Measurements from ENCODE around the gene PROB1. TPM values are rescaled to one million over a fixed set of nuclear protein-coding genes. Genes with fewer than 3 reads are reported as not detected.

PROB1 gene
- total RNA-seq, 1 experiment from 2014 or later = 2.3 TPM

DNA sequence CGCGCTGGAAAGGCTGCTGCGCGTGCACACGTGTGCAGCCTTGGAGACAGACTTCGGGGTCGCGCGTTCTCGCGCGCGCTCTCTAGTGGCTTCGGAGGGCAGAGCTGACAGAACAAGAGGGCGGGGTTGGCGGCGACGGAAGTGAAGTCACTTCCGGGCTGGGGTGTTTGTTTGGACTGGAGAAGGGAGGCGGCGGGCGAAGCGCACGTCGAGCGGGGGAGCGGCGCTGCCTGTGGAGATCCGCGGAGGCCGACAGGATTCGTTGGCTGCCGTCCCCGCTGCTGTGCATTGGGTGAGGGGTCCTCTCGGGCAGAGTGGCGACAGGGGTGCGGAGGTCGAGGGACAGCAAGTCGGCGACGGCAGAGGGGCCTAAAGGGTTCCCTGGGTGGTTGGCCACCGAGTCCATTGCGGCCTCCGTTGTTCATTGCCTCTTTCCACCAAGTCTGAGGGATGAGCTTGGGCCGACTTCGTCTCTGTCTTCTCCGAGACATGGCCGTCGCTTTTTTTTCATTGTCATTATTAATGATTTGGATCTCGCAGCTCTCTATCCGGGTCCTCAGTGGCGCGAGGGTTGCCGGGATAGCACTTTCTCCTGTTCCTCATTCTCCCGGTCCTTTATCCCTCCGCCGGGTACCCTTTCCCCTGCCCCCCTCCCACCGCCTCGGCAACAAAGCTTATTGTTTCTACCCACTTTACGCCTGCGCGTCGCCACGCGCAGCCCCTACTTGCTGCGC is 53.0 kb downstream of the PROB1 start, which contains the start of gene PAIP2:
Gene PAIP2, plus strand, starts transcription at position 166 of the 734 bp plus-strand sequence. CDS start 21,931 bp downstream, outside the sequence.
- H3K27ac ChIP-seq (ENCODE audit: low read length) = peak within 1 kb of the TSS; percentile 98
- ATAC-seq = peak; percentile 93
- in situ Hi-C loops (cut with HindIII; ENCODE audit: low pct_unique_long_range_greater_than_20kb, low sequenced_read_pairs) (no loop called here), intact Hi-C loops (cut with micrococcal nuclease; ENCODE audit: unreplicated experiment) (no loop called here)
- no peaks in the 10 kb centered on the region for H3K9me3 ChIP-seq (ENCODE audit: control insufficient read depth, insufficient read depth, low read depth, low read length)
- CTCF ChIA-PET = interaction anchor here (0.6 kb wide), 1 partner anchor 755 kb away, joined by 3 read pairs; no protein-coding TSS in a partner anchor
- peak; percentile 83; the same call in 1 of the 2 replicates for TF ChIP-seq SIN3A (IDR thresholded peaks at IDR 0.05; ENCODE audit: borderline replicate concordance, insufficient read depth, low read depth, low read length)
- TF ChIP-seq, protein P1, sequence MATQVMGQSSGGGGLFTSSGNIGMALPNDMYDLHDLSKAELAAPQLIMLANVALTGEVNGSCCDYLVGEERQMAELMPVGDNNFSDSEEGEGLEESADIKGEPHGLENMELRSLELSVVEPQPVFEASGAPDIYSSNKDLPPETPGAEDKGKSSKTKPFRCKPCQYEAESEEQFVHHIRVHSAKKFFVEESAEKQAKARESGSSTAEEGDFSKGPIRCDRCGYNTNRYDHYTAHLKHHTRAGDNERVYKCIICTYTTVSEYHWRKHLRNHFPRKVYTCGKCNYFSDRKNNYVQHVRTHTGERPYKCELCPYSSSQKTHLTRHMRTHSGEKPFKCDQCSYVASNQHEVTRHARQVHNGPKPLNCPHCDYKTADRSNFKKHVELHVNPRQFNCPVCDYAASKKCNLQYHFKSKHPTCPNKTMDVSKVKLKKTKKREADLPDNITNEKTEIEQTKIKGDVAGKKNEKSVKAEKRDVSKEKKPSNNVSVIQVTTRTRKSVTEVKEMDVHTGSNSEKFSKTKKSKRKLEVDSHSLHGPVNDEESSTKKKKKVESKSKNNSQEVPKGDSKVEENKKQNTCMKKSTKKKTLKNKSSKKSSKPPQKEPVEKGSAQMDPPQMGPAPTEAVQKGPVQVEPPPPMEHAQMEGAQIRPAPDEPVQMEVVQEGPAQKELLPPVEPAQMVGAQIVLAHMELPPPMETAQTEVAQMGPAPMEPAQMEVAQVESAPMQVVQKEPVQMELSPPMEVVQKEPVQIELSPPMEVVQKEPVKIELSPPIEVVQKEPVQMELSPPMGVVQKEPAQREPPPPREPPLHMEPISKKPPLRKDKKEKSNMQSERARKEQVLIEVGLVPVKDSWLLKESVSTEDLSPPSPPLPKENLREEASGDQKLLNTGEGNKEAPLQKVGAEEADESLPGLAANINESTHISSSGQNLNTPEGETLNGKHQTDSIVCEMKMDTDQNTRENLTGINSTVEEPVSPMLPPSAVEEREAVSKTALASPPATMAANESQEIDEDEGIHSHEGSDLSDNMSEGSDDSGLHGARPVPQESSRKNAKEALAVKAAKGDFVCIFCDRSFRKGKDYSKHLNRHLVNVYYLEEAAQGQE (IDR thresholded peaks at IDR 0.05; ENCODE audit: insufficient read depth in 1 of 2, low read depth in 2 of 2, low read length in 1 of 2) = no peak
- TF ChIP-seq, protein P2, sequence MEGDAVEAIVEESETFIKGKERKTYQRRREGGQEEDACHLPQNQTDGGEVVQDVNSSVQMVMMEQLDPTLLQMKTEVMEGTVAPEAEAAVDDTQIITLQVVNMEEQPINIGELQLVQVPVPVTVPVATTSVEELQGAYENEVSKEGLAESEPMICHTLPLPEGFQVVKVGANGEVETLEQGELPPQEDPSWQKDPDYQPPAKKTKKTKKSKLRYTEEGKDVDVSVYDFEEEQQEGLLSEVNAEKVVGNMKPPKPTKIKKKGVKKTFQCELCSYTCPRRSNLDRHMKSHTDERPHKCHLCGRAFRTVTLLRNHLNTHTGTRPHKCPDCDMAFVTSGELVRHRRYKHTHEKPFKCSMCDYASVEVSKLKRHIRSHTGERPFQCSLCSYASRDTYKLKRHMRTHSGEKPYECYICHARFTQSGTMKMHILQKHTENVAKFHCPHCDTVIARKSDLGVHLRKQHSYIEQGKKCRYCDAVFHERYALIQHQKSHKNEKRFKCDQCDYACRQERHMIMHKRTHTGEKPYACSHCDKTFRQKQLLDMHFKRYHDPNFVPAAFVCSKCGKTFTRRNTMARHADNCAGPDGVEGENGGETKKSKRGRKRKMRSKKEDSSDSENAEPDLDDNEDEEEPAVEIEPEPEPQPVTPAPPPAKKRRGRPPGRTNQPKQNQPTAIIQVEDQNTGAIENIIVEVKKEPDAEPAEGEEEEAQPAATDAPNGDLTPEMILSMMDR (IDR thresholded peaks at IDR 0.05) = peak; percentile 92
- peak; percentile 80 for TF ChIP-seq POLR2AphosphoS5 (IDR thresholded peaks at IDR 0.05; ENCODE audit: low read depth, low read length)
- peak; percentile 34; the same call in 1 of the 2 replicates for TF ChIP-seq TCF7L2 (IDR thresholded peaks at IDR 0.05; ENCODE audit: low read depth, low read length)
- POLR2A ChIA-PET = interaction anchor here (0.5 to 1.3 kb wide), 15 partner anchors 9 to 880 kb away, joined by 3 to 11 read pairs (median 5); partner anchors contain the start of genes MATR3 and SIL1
- BruUV-seq (replicated peaks) = no TSS peak
- H3K4me3 ChIP-seq (ENCODE audit: low read depth in 2 of 2, low read length in 2 of 2) = peak within 1 kb of the TSS; percentile 82 to 98
- no peaks in the 10 kb centered on the region for H3K27me3 ChIP-seq (ENCODE audit: control insufficient read depth, insufficient read depth, low read length)
- H3K36me3 ChIP-seq (ENCODE audit: control insufficient read depth, insufficient read depth, low read length) = peaks cover 3% of the 10 kb centered on the region; the same call in 1 of the 2 replicates
- DNase-seq (ENCODE audit: low read depth, low spot score) = peak; percentile 85
- peaks cover 12% of the 10 kb centered on the region for H3K4me1 ChIP-seq (ENCODE audit: control insufficient read depth, insufficient read depth, low read length)

DNA sequence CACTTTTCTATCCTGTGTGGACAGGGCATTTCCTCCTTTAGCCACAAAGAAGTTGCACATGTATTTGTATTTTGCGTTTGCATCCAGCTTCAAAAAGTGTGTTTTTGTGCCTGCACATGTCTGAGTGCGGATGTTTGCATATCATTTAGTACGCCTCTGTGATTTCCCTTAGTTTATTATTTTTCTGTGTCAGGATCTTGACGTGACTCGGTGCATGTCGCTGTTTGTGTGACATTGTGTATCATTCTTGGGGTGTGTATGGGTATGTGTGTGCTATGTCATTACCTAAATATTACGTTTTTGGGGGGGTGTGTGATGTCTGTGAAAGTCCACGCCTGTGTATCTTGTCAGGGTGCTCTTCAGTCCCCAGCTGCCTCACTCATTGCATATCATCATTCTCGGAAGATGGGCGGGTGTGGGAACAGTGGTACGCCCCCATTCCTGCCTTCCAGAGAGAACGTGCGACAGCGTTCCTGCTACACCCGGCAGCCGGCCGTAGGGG is 53.7 kb downstream of the PROB1 start:
- peaks cover 3% of the 10 kb centered on the region; the same call in 1 of the 2 replicates for H3K36me3 ChIP-seq (ENCODE audit: control insufficient read depth, insufficient read depth, low read length)
- no TSS peak for BruUV-seq (replicated peaks)
- peaks cover 12% of the 10 kb centered on the region for H3K4me1 ChIP-seq (ENCODE audit: control insufficient read depth, insufficient read depth, low read length)
- in situ Hi-C loops (cut with HindIII; ENCODE audit: low pct_unique_long_range_greater_than_20kb, low sequenced_read_pairs) = no loop called here
- ATAC-seq (no peak), DNase-seq (ENCODE audit: low read depth, low spot score) (no peak)
- TF ChIP-seq TCF7L2 (IDR thresholded peaks at IDR 0.05; ENCODE audit: low read depth, low read length) (no peak), SIN3A (IDR thresholded peaks at IDR 0.05; ENCODE audit: borderline replicate concordance, insufficient read depth, low read depth, low read length) (no peak)
- ChIA-PET CTCF (interaction anchor here (0.6 kb wide), 1 partner anchor 73 kb away, joined by 3 read pairs; no protein-coding TSS in a partner anchor), POLR2A (interaction anchor here (0.5 to 1.3 kb wide), 4 partner anchors 9 to 70 kb away, joined by 3 to 6 read pairs (median 4); partner anchors contain the start of gene MATR3)
- H3K9me3 ChIP-seq (ENCODE audit: control insufficient read depth, insufficient read depth, low read depth, low read length) = no peaks in the 10 kb centered on the region
- H3K4me3 ChIP-seq (ENCODE audit: low read depth in 2 of 2, low read length in 2 of 2) = peak overlapping the region; percentile 82 to 98
- intact Hi-C loops (cut with micrococcal nuclease; ENCODE audit: unreplicated experiment) = no loop called here
- H3K27ac ChIP-seq (ENCODE audit: low read length) = peak overlapping the region; percentile 66
- H3K27me3 ChIP-seq (ENCODE audit: control insufficient read depth, insufficient read depth, low read length) = no peaks in the 10 kb centered on the region

Other genes with a start within 250 kb of the PROB1 start
- gene SIL1, start 196.7 kb downstream of the PROB1 start, total RNA-seq (2021; ENCODE audit: unreplicated experiment) = 35.4 TPM
- gene MATR3, start 101.4 kb downstream of the PROB1 start, total RNA-seq (2021; ENCODE audit: unreplicated experiment) = 194 TPM
- gene PAIP2, start 53.2 kb downstream of the PROB1 start, total RNA-seq (2021; ENCODE audit: unreplicated experiment) = 79.4 TPM
- not detected for gene SLC23A1, start 11.8 kb downstream of the PROB1 start, total RNA-seq (2021; ENCODE audit: unreplicated experiment)
- 0.49 TPM for gene MZB1, start 5.2 kb downstream of the PROB1 start, total RNA-seq (2021; ENCODE audit: unreplicated experiment)
- 5.5 TPM for gene SPATA24, start 9.0 kb upstream of the PROB1 start, total RNA-seq (2021; ENCODE audit: unreplicated experiment)
- 8.8 TPM for gene DNAJC18, start 44.4 kb upstream of the PROB1 start, total RNA-seq (2021; ENCODE audit: unreplicated experiment)
- gene ECSCR, start 67.6 kb upstream of the PROB1 start, total RNA-seq (2021; ENCODE audit: unreplicated experiment) = not detected
- gene SMIM33, start 75.9 kb upstream of the PROB1 start, total RNA-seq (2021; ENCODE audit: unreplicated experiment) = not detected
- gene STING1, start 87.7 kb upstream of the PROB1 start, total RNA-seq (2021; ENCODE audit: unreplicated experiment) = 22.8 TPM
- gene UBE2D2, start 166.2 kb upstream of the PROB1 start, total RNA-seq (2021; ENCODE audit: unreplicated experiment) = 222 TPM